Transverse colon (tissue), 4 donors: ENCODE results near the gene DGKH. TPM values are rescaled to one million over a fixed set of nuclear protein-coding genes. Genes with fewer than 3 reads are reported as not detected.

ENCODE experiments used
- DNase-seq: peaks from one replicate; pipeline ENCODE4 v3.0.0-alpha.2; 2019
- H3K27ac ChIP-seq, 4 donors: fragments of 200-600 bp; sonication (generic); 2 replicates each; pipeline ENCODE4 v1.5.1; 2016 to 2018; ENCODE audit warnings: inconsistent platforms in 4 of 4
- H3K27me3 ChIP-seq: fragments of 200-600 bp; sonication (generic); 2 replicates; pipeline ENCODE4 v1.5.1; 2017; ENCODE audit warnings: inconsistent platforms
- H3K36me3 ChIP-seq, 4 donors: fragments of 200-600 bp; sonication (generic); 2 replicates each; pipeline ENCODE4 v1.5.1; 2017 to 2019; ENCODE audit warnings: inconsistent platforms in 4 of 4
- H3K4me1 ChIP-seq, 4 donors: fragments of 200-600 bp; sonication (generic); 2 replicates each; pipeline ENCODE4 v1.5.1; 2017 to 2020; ENCODE audit warnings: inconsistent platforms in 4 of 4
- H3K4me3 ChIP-seq, 4 donors: fragments of 200-600 bp; sonication (generic); 1 replicate in 1 of 4; 2 replicates in 3 of 4; pipeline versions ENCODE4 v1.5.1 to v1.6.1; 2017 to 2019; ENCODE audit warnings: inconsistent platforms in 4 of 4
- H3K9me3 ChIP-seq, 2 donors: fragments of 200-600 bp; sonication (generic); 2 replicates each; pipeline ENCODE4 v1.5.1; 2017 to 2019; ENCODE audit warnings: inconsistent platforms in 2 of 2
- EP300 ChIP-seq: sonication (generic); formaldehyde crosslinking; IDR thresholded peaks from one replicate; pipeline ENCODE4 v1.6.1; 2017; ENCODE audit warnings: antibody characterized with exemption, low read depth
- POLR2A ChIP-seq: fragments of 450-650 bp; IDR thresholded peaks from one replicate; pipeline ENCODE4 v1.6.1; 2016; ENCODE audit warnings: antibody characterized with exemption, mild to moderate bottlenecking, moderate library complexity
- POLR2AphosphoS5 ChIP-seq, 3 donors: sonication (generic); formaldehyde crosslinking; IDR thresholded peaks; one replicate each; pipeline ENCODE4 v1.6.1; 2016; ENCODE audit warnings: antibody characterized with exemption in 3 of 3
- WGBS, 2 donors: methylation state at CpG; one replicate each; pipeline ENCODE4 v1.1.5; 2018; ENCODE audit warnings: low coverage in 1 of 2; 5-methylcytosine and 5-hydroxymethylcytosine counted together
- in situ Hi-C, 4 donors: fragments of 200-750 bp; cut with MboI; loops; one replicate each; pipeline versions ENCODE4 v1.15.0 to v1.15.1; 2017; ENCODE audit warnings: low sequenced_read_pairs in 3 of 4, low pct_ligation_motif_present in 1 of 4, low pct_unique_long_range_greater_than_20kb in 1 of 4
- intact Hi-C: fragments of 100-400 bp; cut with DNase I; formaldehyde crosslinking; loops from one replicate; pipeline ENCODE4 v1.15.1; 2023; ENCODE audit warnings: low total_unique reads
- total RNA-seq, 4 donors: library from RNA; depleted of rRNA; stranded (reverse); fragments of >200 nt; gene quantifications; one replicate each; pipeline ENCODE4 v1.1.0, GENCODE V29; 2016
- TF ChIP-seq, protein P1 (sequence below), 5 experiments: fragments of 200-600 bp in 3 of 5; fragments of 450-650 bp in 2 of 5; sonication (generic) in 3 of 5; IDR thresholded peaks; 1 replicate in 2 of 5; 2 replicates in 3 of 5; pipeline ENCODE4 v1.5.1; 2016 to 2017; ENCODE audit warnings: antibody characterized with exemption in 5 of 5, inconsistent platforms in 3 of 5, mild to moderate bottlenecking in 2 of 5, moderate library complexity in 1 of 5

The DGKH gene
- total RNA-seq, 4 donors from 2014 or later = 19.4 to 35.6 (median 25.0) TPM

DNA sequence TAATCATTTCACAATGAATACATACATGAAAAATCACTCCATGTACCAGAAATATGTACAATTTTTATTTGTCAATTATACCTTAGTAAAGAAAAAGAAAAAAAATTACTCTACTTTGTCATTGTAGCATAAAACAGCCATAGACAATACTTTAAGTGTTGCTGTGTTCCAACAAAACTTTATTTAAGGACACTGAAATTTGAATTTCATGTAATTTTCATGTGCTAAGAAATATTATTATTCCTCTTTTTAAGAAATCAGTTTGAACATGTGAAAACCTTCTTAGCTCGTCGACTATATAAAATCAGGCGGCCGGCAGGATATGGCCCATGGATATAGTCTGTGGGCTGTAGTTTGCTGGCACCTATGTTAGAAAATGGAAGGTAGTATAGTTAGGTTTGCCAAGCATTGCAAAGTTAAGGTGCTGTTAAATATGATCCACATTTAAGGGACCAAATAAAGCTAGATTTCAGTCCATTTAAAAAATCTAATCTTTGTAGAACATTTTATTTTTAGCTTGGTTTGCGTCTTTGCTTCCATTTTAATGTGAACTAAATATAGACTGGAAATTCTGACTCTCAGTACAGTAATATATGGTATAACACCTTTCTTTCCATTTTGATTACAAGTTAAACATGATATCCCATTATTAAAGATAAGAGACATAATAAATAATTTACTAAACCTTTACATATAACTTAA, 6.5 kb downstream of the DGKH start:
- H3K27ac ChIP-seq = no peak overlapping the region
- TF ChIP-seq POLR2AphosphoS5 (IDR thresholded peaks at IDR 0.05) = no peak
- TF ChIP-seq POLR2A = no peak
- no peak for TF ChIP-seq EP300
- TF ChIP-seq, protein P1, sequence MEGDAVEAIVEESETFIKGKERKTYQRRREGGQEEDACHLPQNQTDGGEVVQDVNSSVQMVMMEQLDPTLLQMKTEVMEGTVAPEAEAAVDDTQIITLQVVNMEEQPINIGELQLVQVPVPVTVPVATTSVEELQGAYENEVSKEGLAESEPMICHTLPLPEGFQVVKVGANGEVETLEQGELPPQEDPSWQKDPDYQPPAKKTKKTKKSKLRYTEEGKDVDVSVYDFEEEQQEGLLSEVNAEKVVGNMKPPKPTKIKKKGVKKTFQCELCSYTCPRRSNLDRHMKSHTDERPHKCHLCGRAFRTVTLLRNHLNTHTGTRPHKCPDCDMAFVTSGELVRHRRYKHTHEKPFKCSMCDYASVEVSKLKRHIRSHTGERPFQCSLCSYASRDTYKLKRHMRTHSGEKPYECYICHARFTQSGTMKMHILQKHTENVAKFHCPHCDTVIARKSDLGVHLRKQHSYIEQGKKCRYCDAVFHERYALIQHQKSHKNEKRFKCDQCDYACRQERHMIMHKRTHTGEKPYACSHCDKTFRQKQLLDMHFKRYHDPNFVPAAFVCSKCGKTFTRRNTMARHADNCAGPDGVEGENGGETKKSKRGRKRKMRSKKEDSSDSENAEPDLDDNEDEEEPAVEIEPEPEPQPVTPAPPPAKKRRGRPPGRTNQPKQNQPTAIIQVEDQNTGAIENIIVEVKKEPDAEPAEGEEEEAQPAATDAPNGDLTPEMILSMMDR (IDR thresholded peaks at IDR 0.05) = no peak
- no peaks in the 10 kb centered on the region for H3K9me3 ChIP-seq
- DNase-seq = no peak
- intact Hi-C loops = no loop called here
- in situ Hi-C loops = no loop called here
- no peaks in the 10 kb centered on the region for H3K36me3 ChIP-seq
- WGBS, 2 donors = 82 to 92% methylated on average over 5 of the region's 5 CpGs
- no peaks in the 10 kb centered on the region for H3K27me3 ChIP-seq
- H3K4me3 ChIP-seq = no peak overlapping the region
- H3K4me1 ChIP-seq = peaks cover 0 to 14% (median 0%) of the 10 kb centered on the region in 4 donors

DNA sequence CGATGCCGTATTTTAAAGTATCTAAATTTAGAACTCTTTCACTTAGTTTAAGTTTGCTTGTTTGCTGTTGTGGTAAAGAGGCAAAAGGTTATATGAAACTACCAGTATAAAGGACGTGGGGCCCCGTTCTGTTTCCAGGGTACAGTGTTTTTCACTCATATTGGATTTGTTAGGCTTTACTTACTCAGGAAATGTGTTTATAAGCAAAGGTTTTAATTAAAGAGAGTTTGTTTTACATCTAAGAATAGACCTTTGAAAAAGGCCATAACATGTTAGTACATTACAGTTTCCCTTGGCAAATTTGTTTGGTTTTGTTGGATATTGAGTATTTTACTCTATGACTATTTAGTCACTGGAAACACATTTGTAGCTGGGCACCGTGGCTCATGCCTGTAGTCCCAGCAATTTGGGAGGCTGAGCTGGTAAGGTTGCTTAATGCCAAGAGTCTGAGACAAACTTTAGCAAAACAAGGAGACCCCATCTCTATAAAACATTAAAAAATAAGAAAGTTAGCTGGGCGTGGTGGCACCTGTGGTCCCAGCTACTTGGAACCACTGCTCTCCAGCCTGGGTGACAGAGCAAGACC, 7.1 kb downstream of the DGKH start:
- DNase-seq = no peak

DNA sequence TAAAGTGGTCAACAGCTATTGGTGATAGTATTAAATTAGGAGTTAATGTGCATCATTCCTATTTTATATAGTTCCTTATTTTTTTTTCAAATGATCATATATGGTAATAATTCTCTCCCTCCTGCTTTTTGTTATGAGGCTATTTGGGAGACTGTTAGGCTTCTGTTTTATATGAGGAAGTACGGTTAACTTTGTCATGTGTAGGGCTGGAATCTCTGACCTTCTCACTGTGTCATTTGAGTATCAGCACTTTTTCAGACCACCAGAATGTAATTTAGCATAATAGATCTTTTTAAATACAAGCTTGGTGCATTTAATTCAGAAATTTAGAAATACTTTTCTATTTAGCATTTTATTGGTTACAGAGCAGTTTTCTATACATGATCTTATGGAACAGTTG, 7.7 kb downstream of the DGKH start:
- DNase-seq = no peak
- intact Hi-C loops = no loop called here
- TF ChIP-seq POLR2AphosphoS5 (IDR thresholded peaks at IDR 0.05) (no peak), EP300 (no peak), POLR2A (no peak)
- TF ChIP-seq, protein P1 (IDR thresholded peaks at IDR 0.05) = no peak
- H3K27me3 ChIP-seq = no peaks in the 10 kb centered on the region
- no peaks in the 10 kb centered on the region for H3K36me3 ChIP-seq
- WGBS, 2 donors = 20 to 28% methylated on average over 1 of the region's 1 CpG
- in situ Hi-C loops = no loop called here
- no peak overlapping the region for H3K27ac ChIP-seq
- peaks cover 0 to 13% (median 0%) of the 10 kb centered on the region in 4 donors for H3K4me1 ChIP-seq
- no peaks in the 10 kb centered on the region for H3K9me3 ChIP-seq
- H3K4me3 ChIP-seq = no peak overlapping the region

More for the DNA sequence above, 7.1 kb downstream of the DGKH start:
- WGBS, 2 donors = 64 to 73% methylated on average over 6 of the region's 6 CpGs
- Histone ChIP-seq H3K9me3 (no peaks in the 10 kb centered on the region), H3K4me1 (peaks cover 0 to 13% (median 0%) of the 10 kb centered on the region in 4 donors), H3K27ac (no peak overlapping the region), H3K36me3 (no peaks in the 10 kb centered on the region), H3K27me3 (no peaks in the 10 kb centered on the region), H3K4me3 (no peak overlapping the region)
- TF ChIP-seq POLR2AphosphoS5 (IDR thresholded peaks at IDR 0.05) = no peak
- in situ Hi-C loops = no loop called here
- intact Hi-C loops = no loop called here

DNA sequence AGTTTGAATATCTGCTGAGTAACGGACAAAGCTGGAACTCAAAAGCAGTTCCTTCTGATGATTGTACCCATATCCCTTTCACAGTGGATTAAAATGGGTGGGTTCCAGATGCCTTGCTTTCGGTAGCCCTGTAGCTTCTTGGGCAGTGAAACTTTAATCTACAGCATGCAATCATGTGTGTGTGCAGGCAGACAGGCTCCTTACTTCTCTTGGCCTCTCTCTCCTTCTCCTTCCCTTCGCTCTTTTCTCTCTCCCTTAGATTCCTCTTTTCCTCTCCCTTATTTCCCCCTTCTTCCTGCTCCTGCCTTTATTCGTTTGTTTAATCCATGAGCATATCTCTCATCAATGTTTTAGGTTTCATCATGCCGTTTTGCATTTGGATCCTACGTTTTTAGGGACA, 8.1 kb downstream of the DGKH start:
- in situ Hi-C loops = no loop called here

More for the DNA sequence above, 8.1 kb downstream of the DGKH start:
- TF ChIP-seq POLR2A (no peak), EP300 (no peak), POLR2AphosphoS5 (IDR thresholded peaks at IDR 0.05) (no peak)
- TF ChIP-seq, protein P1 (IDR thresholded peaks at IDR 0.05) = no peak
- Histone ChIP-seq H3K4me3 (no peak overlapping the region), H3K36me3 (no peaks in the 10 kb centered on the region), H3K27ac (no peak overlapping the region), H3K4me1 (peaks cover 0 to 13% (median 0%) of the 10 kb centered on the region in 4 donors), H3K9me3 (no peaks in the 10 kb centered on the region), H3K27me3 (no peaks in the 10 kb centered on the region)
- 73 to 75% methylated on average over 4 to 6 of the region's 6 CpGs for WGBS, 2 donors
- intact Hi-C loops = no loop called here
- DNase-seq = no peak
